K562 treated with DMSO at 1 percent for 48 hours (cell line): Measurements from ENCODE around the gene PPP4C. TPM values are rescaled to one million over a fixed set of nuclear protein-coding genes. Genes with fewer than 3 reads are reported as not detected.

Experiments used
- total RNA-seq: library from RNA; unstranded; fragments of 300-600 nt; gene quantifications from 2 replicates; pipeline ENCODE4 v1.2.3, GENCODE V29; 2022; ENCODE audit warnings: low replicate concordance; ENCODE audit errors: extremely low read depth

The PPP4C gene
- not detected in 2 replicates for total RNA-seq

GRCh38 chr16:30075503-30076275 lies at the start of gene PPP4C:
TSS of gene PPP4C (plus strand) at chr16:30075994. CDS start at chr16:30076378, 384 bp downstream.

GRCh38 chr16:30030841-30031413 lies 44.9 kb upstream of the PPP4C start, which contains the start of gene TLCD3B:
TSS of gene TLCD3B (minus strand) at chr16:30031271. CDS start at chr16:30030527, 744 bp downstream.

GRCh38 chr16:30065102-30065942 lies 10.5 kb upstream of the PPP4C start, which contains the start of gene ALDOA:
TSS of gene ALDOA (plus strand) at chr16:30065760. CDS start at chr16:30066898, 1,138 bp downstream.

GRCh38 chr16:30091474-30092372 lies 15.9 kb downstream of the PPP4C start, which contains the start of gene TBX6:
TSS of gene TBX6 (minus strand) at chr16:30091924. CDS start at chr16:30091193, 731 bp downstream.

GRCh38 chr16:30096105-30096861 lies 20.5 kb downstream of the PPP4C start, which contains the start of gene YPEL3:
TSS of gene YPEL3 (minus strand) at chr16:30096213. CDS start at chr16:30095482, 731 bp downstream.

GRCh38 chr16:30113031-30113710 lies 37.4 kb downstream of the PPP4C start, which contains the start of gene GDPD3:
TSS of gene GDPD3 (minus strand) at chr16:30113537. CDS start at chr16:30113478, 59 bp downstream.

Other genes with a start within 250 kb of the PPP4C start
- gene CDIPT, start 212.8 kb upstream of the PPP4C start, total RNA-seq = not detected in 2 replicates
- not detected in 2 replicates for gene SEZ6L2, start 176.4 kb upstream of the PPP4C start, total RNA-seq
- gene ASPHD1, start 175.5 kb upstream of the PPP4C start, total RNA-seq = not detected in 2 replicates
- gene KCTD13, start 149.8 kb upstream of the PPP4C start, total RNA-seq = not detected in 2 replicates
- gene TMEM219, start 113.9 kb upstream of the PPP4C start, total RNA-seq = not detected in 2 replicates
- not detected in 2 replicates for gene TAOK2, start 102.1 kb upstream of the PPP4C start, total RNA-seq
- gene HIRIP3, start 80.4 kb upstream of the PPP4C start, total RNA-seq = not detected in 2 replicates
- not detected in 2 replicates for gene INO80E, start 79.8 kb upstream of the PPP4C start, total RNA-seq
- not detected in 2 replicates for gene DOC2A, start 65.0 kb upstream of the PPP4C start, total RNA-seq
- not detected in 2 replicates for gene C16orf92, start 52.8 kb upstream of the PPP4C start, total RNA-seq
- gene TLCD3B, start 44.7 kb upstream of the PPP4C start, total RNA-seq = not detected in 2 replicates
- gene ALDOA, start 10.2 kb upstream of the PPP4C start, total RNA-seq = 2,195 and 3,246 TPM in 2 replicates
- gene TBX6, start 15.9 kb downstream of the PPP4C start, total RNA-seq = not detected in 2 replicates
- not detected in 2 replicates for gene YPEL3, start 20.2 kb downstream of the PPP4C start, total RNA-seq
- not detected in 2 replicates for gene GDPD3, start 37.5 kb downstream of the PPP4C start, total RNA-seq
- not detected in 2 replicates for gene MAPK3, start 47.2 kb downstream of the PPP4C start, total RNA-seq
- not detected in 2 replicates for gene CORO1A, start 107.6 kb downstream of the PPP4C start, total RNA-seq
- gene BOLA2B, start 117.7 kb downstream of the PPP4C start, total RNA-seq = not detected in 2 replicates
- not detected in 2 replicates for gene SLX1A, start 117.9 kb downstream of the PPP4C start, total RNA-seq
- not detected in 2 replicates for gene SULT1A3, start 123.3 kb downstream of the PPP4C start, total RNA-seq
- not detected in 2 replicates for gene NPIPB13, start 172.5 kb downstream of the PPP4C start, total RNA-seq